ENCODE measurements around the gene ZNF18.
"Not testable (repeated sequence)": the region's sequence is repeated elsewhere in the genome, so short reads cannot be mapped to it uniquely, and the experiment has no call there.

Gene ZNF18

DNA sequence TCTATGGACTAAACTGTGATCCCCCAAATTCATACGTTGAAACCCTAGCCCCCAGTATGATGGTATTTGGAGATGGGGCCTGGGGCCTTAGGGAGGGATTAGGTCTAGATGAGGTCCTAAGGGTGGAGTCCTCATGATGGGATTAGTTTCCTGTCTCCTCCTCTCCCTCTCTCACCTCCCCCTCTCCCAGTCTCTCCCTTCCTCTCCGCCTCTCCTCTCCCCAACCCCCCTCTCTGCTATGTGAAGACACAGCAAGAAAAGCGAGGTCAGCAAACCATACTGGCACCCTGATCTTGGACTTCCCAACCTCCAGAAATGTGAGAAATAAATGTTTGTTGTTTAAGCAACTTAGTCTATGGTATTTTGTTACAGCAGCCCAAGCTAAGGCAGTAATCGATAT, 15.4 kb downstream of the ZNF18 start:
- no peak for DNase-seq

DNA sequence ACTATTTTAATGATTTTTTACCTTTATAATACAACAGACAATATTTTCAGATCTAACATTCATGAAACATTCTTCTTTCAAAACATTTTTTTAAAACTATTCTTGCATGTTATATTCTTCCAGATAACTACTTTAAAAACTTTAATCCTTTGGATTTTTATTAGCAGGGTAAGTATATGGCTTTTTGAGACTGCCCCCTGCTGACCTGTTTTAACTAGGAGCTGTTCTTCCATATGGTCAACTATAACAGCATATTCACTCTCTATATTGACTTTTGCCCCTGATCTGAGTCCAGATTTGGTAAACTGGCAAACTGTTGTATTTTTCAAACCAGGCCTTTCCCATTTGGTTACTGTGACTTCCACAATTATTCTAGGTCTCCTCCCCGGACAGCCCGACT, 16.5 kb downstream of the ZNF18 start:
- no peak for DNase-seq

DNA sequence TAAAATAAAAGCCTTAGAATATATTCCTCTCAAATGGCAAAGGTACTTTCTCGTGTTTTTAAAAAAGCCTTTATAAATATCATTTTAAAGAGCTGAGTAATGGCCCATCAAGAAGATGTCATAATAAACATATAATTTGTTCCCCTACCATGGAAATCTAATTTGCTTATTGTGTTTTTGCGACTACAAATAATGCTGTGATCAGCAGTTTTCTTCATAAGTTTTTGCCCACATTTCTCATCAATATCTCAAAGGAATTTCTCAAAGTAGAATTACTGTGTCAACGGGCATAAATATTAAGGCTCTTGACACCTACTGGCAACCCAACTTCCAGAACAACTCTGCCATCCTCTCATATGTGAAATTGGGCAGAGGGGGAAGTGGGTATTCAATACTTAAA, 17.5 kb downstream of the ZNF18 start:
- no peak for DNase-seq

DNA sequence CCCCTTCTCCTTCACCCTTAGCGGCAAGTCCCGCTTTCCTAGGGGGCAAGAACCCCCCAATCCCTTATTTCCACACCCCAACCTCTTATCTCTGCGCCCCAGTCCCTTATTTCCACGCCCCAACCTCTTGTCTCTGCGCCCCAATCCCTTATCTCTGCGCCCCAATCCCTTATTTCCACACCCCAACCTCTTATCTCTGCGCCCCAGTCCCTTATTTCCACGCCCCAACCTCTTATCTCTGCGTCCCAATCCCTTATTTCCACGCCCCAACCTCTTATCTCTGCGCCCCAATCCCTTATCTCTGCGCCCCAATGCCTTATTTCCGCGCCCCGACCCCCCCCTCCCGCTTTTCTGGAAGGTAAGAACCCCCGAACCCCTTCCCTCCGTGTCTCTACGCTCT, 24.5 kb downstream of the ZNF18 start:
- not testable (repeated sequence) for DNase-seq

DNA sequence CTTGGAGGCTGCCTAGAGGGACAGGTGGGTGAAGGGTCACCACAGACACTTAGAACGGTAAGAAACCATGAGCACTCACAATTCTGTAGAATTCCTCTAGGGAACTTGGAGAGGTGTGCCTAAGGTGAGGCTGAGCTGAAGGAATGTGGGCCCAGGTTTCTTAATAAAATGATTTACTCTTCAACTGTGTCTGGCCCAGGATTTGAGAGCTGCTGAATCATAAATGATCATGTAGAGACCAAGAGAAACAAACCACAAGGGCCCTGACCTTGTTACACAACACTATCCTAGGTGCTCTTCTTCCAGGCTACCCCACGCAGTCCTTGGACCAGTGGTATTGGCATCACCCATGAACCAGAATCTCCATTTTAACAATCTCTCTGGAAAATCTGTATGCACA, 27.7 kb downstream of the ZNF18 start:
- no peak for DNase-seq

DNA sequence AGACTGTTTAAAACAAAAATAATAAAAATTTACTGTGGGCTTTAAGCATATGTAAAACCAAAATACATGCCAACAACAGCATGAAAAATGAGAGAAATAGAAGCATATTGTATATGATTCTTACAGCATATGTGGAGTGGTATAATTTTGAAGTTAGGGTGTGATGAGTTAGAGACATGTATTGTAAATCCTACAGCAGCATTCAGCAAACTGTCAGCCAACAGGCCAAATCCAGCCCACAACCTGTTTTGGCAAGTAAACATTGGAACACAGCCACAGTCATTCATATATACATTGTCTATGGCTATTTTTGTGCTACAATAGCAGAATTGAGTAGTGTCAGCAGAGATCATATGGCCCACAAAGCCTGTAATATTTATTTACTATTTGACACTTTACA, 42.3 kb downstream of the ZNF18 start:
- no peak for DNase-seq

DNA sequence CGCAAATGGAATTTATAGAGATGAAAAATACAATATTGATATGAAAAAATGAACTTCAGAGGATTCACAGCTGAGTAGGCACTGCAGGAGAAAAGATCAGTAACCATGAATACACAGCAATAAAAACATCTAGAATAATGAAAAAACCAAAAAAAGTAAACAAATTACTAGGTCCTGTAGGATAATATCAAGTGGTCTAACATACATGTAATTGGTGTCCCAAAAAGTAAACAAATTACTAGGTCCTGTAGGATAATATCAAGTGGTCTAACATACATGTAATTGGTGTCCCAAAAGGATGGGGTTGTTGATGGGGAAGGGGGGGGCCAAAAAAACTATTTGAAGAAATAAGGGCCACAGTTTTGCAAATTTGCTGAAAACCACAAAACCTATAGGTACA, 43.4 kb downstream of the ZNF18 start:
- no peak for DNase-seq

DNA sequence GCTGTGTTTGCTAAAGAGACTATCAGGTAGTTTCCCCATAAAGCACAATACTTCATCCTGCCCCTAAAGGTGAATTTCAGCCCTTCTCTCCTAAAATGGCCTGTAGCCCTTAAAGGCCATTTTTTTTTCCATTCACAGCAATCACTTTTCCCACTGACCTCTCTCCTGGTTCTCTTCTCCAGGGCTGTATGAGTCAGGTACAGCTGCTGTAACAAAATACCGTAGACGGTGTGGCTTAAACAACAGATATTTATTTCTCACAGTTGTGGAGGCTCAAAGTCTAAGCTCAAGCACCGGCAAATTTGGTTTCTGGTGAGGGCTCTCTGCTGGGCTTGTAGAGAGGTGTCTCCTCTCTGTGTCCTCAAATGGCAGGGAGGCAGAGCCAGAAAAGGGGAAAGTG, 44.7 kb downstream of the ZNF18 start:
- DNase-seq: no peak

DNA sequence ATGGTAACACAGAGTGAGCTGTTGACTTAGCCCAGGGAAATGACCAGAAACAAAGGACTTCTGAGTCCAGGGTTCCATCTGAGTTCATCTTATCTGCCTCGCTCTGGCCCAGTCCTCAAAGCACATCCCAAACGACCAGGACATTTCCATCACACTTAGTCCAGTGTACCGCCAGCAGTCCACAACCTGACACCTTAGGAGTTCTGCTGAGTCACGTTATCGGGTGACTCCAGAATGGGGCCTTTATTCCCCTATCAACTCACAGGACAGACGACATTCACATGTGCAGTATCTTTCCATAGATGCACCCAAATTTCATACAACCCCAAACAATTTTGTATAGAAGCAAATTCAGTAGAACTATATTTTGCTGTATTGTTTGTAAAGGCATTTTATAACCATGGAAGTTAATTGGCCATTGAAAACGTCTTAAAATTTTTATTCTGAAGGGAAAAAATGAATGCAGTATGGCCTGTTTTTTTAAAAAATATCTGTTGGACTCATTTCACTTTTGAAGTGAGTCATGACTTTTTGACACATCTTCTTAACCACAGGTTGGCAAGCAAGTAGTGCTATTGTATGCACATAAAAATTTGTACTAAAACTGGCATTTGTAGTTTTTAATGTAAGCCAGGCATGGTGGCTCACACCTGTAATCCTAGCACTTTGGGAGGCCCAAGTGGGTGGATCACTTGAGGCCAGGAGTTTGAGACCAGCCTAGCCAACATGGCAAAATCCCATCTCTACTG, 46.3 kb downstream of the ZNF18 start:
- no peak for DNase-seq

DNA sequence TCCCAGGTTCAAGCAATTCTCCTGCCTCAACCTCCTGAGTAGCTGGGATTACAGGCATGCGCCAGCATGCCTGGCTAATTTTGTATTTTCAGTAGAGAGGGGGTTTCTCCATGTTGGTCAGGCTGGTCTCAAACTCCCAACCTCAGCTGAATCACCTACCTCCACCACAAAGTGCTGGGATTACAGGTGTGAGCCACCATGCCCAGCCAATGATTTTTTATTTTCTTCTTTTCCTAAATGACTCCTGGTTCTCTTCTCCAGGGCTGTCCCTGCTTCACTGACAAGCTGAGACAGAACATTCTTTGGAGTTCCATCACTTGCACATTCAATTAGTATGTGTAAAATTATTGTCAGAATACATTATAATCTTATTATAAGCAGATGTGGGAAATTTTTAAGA, 47.7 kb downstream of the ZNF18 start:
- DNase-seq: not testable (repeated sequence)

DNA sequence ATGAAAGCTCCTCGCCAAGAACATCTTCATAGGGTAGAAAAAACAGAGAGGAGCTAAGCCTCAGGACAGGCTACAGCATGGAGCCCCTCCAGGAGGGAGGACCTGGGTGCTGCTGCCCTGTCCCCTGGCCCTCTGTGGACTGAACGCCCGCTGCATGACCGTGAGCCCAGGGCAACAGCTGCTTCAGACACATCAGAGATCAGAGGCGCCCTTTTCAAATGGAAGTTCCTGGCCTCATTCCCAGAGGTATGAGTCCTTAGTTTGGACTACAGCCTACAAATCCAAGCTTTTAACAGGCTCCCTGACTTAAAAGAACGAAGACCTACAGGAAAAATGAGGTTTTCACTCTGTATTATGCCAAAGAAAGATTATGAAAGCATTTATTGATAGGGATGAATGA, 48.5 kb downstream of the ZNF18 start:
- DNase-seq: no peak

DNA sequence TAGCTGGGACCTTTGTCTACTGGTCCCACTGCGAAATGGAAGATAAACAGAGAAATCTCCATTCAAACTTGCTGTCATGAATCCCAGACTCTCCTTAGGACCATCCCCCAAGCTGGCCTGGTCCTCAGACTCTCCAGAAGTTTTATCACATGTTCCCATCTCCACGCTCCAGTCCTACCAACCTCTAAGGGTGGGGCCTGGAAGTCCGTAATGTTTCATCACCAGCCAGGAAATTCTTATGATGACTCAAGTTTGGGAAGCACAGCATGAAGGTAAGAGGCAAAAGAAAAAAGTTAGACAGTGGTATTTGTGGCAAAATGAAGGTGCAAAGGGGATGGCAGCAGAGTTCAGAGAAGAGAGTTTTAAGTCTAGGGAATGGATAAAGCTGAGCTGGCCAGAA, 52.7 kb downstream of the ZNF18 start:
- no peak for DNase-seq

DNA sequence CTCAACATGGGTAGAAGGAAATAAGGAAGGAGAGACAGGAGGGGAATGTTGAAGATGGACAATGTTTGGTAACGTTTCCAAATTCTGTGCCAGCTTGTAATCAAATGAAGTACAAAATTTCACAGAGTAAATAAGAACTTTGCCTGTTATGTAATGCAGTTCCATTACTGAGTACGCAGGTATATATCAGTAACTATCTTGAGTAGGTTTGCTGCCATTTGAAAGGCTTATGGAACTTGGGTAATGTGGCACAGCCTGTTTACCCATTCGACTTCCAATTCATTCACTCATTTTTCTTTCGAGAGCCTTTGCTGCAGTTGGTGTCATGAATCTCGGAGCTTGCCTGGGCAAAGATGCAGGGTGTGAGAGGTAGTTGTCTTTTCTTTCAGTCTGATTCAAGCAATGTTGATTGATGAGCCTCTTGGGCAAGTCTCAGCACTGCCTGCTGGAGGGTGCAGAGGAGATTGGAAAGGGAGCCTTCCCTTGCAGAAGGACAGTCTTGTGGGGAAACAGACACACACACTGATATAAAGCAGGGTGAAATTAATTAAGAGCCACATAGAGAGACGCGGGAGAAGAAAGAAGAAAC, 53.4 kb downstream of the ZNF18 start:
- no peak for DNase-seq

DNA sequence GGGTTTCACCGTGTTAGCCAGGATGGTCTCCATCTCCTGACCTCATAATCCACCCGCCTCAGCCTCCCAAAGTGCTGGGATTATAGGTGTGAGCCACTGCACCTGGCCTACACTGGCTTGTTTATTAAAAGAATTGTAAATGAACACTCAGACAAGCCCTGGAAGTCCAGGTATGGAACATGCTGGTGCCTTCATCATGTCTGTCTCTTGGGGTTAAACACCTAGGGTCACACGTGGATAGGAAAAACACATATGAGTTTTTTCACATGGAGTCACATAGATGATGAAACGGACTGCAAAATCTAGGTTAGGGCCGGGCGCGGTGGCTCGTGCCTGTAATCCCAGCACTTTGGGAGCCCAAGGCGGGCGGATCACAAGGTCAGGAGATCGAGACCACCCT, 54.2 kb downstream of the ZNF18 start:
- DNase-seq: not testable (repeated sequence)

DNA sequence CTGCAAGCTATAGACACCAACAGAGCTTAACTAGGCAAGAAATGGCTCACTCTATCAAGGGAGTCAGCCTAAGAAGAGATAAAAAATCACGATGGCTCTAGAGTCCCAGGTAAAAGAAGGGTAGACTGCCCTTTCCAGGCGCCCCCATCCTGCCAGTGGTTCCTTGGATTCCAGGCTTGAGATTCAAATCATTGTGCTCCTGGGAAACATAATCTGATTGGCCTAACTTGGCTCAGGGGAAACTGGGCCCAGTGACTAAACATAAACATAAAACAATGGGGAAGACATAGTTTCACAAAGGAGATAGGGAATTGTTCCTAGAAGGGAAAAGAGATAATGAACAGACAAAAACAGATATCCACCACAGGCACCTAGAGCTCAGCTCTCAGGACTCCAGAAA, 56.4 kb downstream of the ZNF18 start:
- DNase-seq: no peak

DNA sequence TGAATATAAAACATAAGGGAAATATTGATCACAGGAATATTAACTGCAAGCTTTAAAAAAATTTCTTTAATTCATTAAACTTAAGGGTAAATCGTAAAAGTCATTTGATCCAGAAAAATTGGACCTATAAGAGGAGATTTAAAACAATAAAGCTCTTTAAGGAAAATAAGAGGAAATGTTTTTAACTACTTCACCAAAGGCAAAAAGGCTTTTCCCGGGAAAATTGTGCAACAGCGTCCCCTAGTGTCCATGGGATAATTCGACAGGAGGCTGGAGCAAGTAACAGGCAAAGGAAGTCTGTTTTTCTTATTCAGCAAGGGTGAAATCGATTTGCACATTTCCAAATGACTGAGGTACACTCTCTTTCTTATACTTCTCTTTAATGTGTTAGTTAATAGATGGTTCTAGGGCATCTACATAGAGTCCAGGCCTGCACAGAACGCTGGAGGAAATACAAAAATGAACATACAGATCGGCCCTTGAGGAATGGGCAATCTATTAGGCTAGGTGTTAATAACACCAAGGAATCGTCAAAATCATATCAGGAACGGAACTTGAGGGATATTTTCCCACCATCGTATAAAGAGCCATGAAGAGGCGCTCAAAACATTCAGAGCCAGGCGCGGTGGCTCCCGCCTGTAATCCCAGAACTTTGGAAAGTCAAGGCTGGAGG, 61.4 kb downstream of the ZNF18 start:
- DNase-seq: no peak

DNA sequence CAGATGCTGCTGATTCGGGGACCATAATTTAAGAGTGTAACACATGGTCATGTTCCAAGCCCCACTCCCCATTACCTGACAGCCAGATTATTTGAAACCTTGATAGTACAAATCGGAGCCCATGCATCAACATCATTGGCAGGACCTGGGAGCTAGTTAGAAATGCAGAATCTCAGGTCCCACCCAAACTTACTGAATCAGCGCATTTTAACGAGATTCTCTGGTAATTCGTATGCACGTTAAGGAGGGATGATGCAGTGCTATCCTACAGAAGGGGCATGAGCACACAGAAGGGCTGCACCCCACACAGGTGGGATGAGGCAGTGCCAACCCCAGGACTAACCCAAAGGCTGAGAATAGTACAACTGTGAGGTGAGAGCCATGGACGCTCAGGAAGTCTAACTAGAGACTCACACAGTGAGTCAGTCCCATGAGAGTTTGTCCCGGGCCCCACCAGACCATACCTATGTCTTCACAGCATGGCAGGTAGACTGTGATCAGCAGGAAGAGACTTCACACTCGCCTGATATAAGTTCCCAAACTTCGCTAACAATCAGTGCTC, 64.9 kb downstream of the ZNF18 start:
- DNase-seq: no peak

DNA sequence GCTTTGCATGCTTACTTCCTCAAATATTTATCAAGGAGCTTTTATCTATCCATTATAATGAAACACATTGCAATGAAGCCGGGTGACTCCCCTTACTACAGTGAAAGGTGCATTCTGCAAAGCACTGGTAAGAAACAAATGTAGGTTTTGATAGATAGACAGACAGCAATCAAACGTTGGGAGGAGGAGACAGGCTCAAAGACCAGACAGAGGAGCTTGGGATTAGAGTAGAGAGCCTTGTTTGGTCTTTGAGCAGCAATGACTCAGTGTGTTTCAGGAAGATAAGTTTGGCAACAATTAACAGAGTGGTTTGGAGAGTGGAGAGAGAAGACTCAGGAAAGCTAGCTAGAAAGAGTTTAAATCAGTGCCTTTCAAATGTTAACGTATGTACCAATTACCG, 68.8 kb downstream of the ZNF18 start:
- DNase-seq: no peak
